ENCODE measurements around the gene ZNF410. TPM values are rescaled to one million over a fixed set of nuclear protein-coding genes. Genes with fewer than 3 reads are reported as not detected.

The ZNF410 gene
- total RNA-seq, 3 donors from 2014 or later, result 47.8 to 71.1 (median 59.0) TPM

DNA sequence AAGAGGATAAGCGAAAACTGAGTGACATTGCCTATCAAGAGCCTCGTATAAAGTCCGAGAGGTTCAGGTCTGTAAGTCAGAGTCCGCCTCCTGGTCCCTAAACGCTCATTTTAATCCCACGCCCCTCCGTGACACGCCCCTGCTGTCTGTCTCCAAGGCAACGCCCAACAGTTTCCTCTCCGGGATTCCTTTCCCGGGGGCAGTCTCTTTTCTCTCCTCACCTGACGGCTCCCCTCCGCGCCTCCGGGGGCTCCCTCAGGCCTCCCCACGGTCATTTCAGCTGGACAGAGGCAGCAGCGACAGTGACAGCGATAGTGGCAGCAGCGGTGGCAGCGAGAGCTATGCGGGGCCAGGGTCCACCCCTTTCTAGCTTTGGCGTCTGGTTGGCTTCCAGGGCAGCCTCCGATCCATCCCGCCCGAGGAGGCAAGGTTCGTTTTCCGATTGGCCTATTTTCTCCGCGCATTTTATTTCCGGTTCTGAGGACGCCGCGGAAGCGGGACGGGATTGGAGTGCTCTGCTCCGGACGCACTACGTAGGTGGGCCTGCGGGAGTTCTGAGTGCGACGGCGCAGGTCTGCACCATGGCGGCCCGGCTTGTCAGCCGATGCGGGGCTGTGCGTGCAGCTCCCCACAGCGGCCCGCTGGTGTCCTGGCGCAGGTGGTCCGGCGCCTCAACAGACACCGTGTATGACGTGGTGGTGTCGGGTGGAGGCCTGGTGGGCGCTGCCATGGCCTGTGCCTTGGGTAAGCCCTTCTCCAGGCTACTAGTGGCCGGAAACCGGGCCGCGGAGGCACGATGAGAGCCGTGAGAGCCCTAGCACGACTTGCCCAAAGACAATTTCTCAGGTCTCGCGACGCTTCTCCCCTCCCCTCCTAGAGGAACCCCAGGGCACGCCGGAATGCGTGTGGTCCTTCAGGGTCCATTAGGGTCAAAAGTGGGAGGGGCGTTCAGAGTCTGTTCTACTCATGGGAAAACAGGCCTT lies 63.4 kb downstream of the ZNF410 start, which contains the start of the genes COQ6 and FAM161B:
Gene COQ6 (plus strand): TSS at position 551 of the 983 bp plus-strand sequence. CDS start 31 bp downstream, at position 582.
Gene FAM161B (minus strand): TSS at position 343 of the 983 bp plus-strand sequence. CDS start 68 bp downstream, at position 275.
- Histone ChIP-seq H3K36me3 (no peaks in the 10 kb centered on the region), H3K9me3 (no peaks in the 10 kb centered on the region), H3K27me3 (no peaks in the 10 kb centered on the region), H3K4me1 (no peaks in the 10 kb centered on the region), H3K4me3 (peak within 1 kb of the TSS; percentile 70 to 89 (median 82)), H3K27ac (peak within 1 kb of the TSS; percentile 92 to 96)
- peak; percentile 66 for TF ChIP-seq POLR2A (IDR thresholded peaks at IDR 0.05)
- TF ChIP-seq, protein P1, sequence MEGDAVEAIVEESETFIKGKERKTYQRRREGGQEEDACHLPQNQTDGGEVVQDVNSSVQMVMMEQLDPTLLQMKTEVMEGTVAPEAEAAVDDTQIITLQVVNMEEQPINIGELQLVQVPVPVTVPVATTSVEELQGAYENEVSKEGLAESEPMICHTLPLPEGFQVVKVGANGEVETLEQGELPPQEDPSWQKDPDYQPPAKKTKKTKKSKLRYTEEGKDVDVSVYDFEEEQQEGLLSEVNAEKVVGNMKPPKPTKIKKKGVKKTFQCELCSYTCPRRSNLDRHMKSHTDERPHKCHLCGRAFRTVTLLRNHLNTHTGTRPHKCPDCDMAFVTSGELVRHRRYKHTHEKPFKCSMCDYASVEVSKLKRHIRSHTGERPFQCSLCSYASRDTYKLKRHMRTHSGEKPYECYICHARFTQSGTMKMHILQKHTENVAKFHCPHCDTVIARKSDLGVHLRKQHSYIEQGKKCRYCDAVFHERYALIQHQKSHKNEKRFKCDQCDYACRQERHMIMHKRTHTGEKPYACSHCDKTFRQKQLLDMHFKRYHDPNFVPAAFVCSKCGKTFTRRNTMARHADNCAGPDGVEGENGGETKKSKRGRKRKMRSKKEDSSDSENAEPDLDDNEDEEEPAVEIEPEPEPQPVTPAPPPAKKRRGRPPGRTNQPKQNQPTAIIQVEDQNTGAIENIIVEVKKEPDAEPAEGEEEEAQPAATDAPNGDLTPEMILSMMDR (IDR thresholded peaks at IDR 0.05), result peak in 1 of 3 donors; percentile 15
- TF ChIP-seq POLR2AphosphoS5 (IDR thresholded peaks at IDR 0.05), result peak; percentile 80 to 87 (median 86)
- intact Hi-C loops (cut with DNase I; ENCODE audit: low total_unique reads), result no loop called here
- peak; percentile 94 to 96 for DNase-seq (ENCODE audit: low spot score in 2 of 2)

DNA sequence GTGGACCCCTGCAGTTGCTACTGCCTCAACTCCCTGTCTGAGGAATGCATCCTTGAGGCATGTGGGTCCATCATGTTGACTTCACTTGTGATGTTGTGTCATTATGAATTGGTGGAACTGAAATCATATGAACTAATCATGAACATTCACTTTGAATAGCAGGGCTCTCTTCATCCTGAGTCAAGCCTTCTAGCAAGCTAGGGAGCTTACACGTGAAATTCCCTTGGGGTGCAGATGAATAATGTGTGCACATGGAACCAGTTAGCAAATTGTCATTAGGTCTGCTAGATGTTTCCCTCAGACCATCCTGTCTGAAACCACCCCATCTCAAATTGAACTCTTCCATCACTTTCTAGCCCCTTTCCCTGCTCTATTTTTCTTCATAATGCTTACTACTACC lies 67.1 kb downstream of the ZNF410 start:
- no peaks in the 10 kb centered on the region for H3K27me3 ChIP-seq
- intact Hi-C loops (cut with DNase I; ENCODE audit: low total_unique reads), result no loop called here
- DNase-seq (ENCODE audit: low spot score in 2 of 2), result no peak
- H3K36me3 ChIP-seq, result no peaks in the 10 kb centered on the region
- no peaks in the 10 kb centered on the region for H3K4me1 ChIP-seq
- H3K9me3 ChIP-seq, result no peaks in the 10 kb centered on the region
- H3K27ac ChIP-seq, result no peak overlapping the region
- no peak overlapping the region for H3K4me3 ChIP-seq
- no peak for TF ChIP-seq POLR2A (IDR thresholded peaks at IDR 0.05)
- TF ChIP-seq POLR2AphosphoS5 (IDR thresholded peaks at IDR 0.05), result no peak
- TF ChIP-seq, protein P1 (IDR thresholded peaks at IDR 0.05), result no peak

DNA sequence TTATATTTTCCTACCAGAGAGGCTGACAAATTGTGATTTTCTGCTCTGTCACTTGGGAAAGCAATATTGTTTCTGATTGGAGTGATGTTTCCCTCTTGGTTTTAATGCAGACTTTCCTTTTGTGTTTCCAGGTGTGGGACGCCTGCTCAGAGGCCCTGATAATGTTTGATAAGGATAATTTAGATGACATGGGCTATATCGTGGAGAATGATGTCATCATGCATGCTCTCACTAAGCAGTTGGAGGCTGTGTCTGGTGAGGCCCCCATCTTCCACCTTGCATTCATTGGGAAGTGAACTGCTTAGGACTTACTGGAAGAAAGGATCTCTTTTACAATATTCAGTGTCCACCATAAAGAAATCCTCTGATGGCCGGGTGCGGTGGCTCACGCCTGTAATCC lies 69.0 kb downstream of the ZNF410 start:
- H3K36me3 ChIP-seq, result no peaks in the 10 kb centered on the region
- intact Hi-C loops (cut with DNase I; ENCODE audit: low total_unique reads), result no loop called here
- TF ChIP-seq, protein P1 (IDR thresholded peaks at IDR 0.05), result no peak
- no peak for TF ChIP-seq POLR2A (IDR thresholded peaks at IDR 0.05)
- TF ChIP-seq POLR2AphosphoS5 (IDR thresholded peaks at IDR 0.05), result no peak

DNA sequence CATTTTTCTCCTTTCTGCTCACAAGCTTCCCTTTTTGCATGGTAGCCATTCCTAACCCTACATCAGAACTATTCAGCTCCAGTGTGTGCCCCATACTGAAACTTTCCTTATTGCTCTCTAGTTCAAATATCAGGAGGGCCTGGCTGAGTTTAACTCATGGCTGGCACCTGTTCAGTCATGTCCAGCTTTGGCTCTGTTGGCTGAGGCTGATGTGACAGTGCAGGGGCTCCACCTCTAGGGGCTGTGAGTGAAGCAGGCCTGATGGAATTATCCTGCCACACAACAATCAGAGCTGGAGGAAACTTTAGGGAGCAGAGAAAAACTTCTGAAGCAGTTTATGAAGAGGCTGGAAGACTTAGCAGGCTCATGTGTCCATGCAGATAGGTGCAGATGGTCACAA lies 71.9 kb downstream of the ZNF410 start:
- Histone ChIP-seq H3K36me3 (peaks cover 9% of the 10 kb centered on the region), H3K27me3 (no peaks in the 10 kb centered on the region), H3K4me3 (no peak overlapping the region), H3K9me3 (no peaks in the 10 kb centered on the region), H3K4me1 (no peaks in the 10 kb centered on the region), H3K27ac (no peak overlapping the region)
- DNase-seq (ENCODE audit: low spot score in 2 of 2), result no peak
- no peak for TF ChIP-seq POLR2AphosphoS5 (IDR thresholded peaks at IDR 0.05)
- no peak for TF ChIP-seq POLR2A (IDR thresholded peaks at IDR 0.05)
- TF ChIP-seq, protein P1 (IDR thresholded peaks at IDR 0.05), result no peak
- intact Hi-C loops (cut with DNase I; ENCODE audit: low total_unique reads), result no loop called here

More for the DNA sequence above, 69.0 kb downstream of the ZNF410 start:
- H3K4me1 ChIP-seq, result no peaks in the 10 kb centered on the region
- no peaks in the 10 kb centered on the region for H3K9me3 ChIP-seq
- no peaks in the 10 kb centered on the region for H3K27me3 ChIP-seq
- H3K4me3 ChIP-seq, result no peak overlapping the region
- no peak overlapping the region for H3K27ac ChIP-seq
- DNase-seq (ENCODE audit: low spot score in 2 of 2), result no peak

DNA sequence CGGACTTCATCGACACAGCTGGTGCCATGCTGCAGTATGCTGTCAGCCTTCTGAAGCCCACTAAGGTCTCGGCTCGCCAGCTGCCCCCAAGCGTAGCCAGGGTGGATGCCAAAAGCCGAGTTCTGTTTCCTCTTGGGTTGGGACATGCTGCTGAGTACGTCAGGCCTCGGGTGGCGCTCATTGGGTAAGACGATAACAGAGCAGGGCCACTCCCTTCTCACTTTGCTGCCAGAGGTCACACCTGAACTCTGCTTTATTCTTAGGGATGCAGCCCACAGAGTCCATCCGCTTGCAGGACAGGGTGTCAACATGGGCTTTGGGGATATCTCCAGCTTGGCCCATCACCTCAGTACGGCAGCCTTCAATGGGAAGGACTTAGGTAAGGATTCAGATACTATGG lies 74.5 kb downstream of the ZNF410 start:
- Histone ChIP-seq H3K4me3 (no peak overlapping the region), H3K27ac (no peak overlapping the region), H3K36me3 (peaks cover 9% of the 10 kb centered on the region), H3K9me3 (no peaks in the 10 kb centered on the region), H3K4me1 (no peaks in the 10 kb centered on the region), H3K27me3 (no peaks in the 10 kb centered on the region)
- DNase-seq (ENCODE audit: low spot score in 2 of 2), result no peak
- TF ChIP-seq POLR2A (IDR thresholded peaks at IDR 0.05), result no peak
- intact Hi-C loops (cut with DNase I; ENCODE audit: low total_unique reads), result no loop called here

Data from breast epithelium (tissue), 4 donors.